ENCODE data around the gene LRRC37A. TPM values are rescaled to one million over a fixed set of nuclear protein-coding genes. Genes with fewer than 3 reads are reported as not detected.
A peak's percentile ranks its signal among the peaks of the same experiment; 100 is the strongest.
"Not testable (repeated sequence)": the region's sequence is repeated elsewhere in the genome, so short reads cannot be mapped to it uniquely, and the experiment has no call there.

The LRRC37A gene
- polyA plus RNA-seq, 1 donor (not counting 4 experiments of a cell fraction or from before 2014, with no cell fraction given): 1.7 TPM

GRCh38 chr17:46361145-46361735 is 66.3 kb downstream of the LRRC37A start:
- H2AFZ ChIP-seq (ENCODE audit: control insufficient read depth, low read length); FAIRE-seq; H4K20me1 ChIP-seq (ENCODE audit: control insufficient read depth, extremely low read depth, insufficient read depth, low read length); H3K79me2 ChIP-seq (ENCODE audit: control insufficient read depth, insufficient read depth, low read length); H3K9me1 ChIP-seq (ENCODE audit: control insufficient read depth, extremely low read depth, insufficient read depth, low read length); H3K9me3 ChIP-seq (ENCODE audit: control insufficient read depth, low read depth, low read length); H3K4me2 ChIP-seq (ENCODE audit: control insufficient read depth, extremely low read depth, insufficient read depth, low read depth, low read length); H3K4me3 ChIP-seq (ENCODE audit: control insufficient read depth in 2 of 3, extremely low read depth in 1 of 3, insufficient read depth in 2 of 3, low read depth in 1 of 3, low read length in 3 of 3); H3K4me1 ChIP-seq (ENCODE audit: control insufficient read depth, extremely low read depth, insufficient read depth, low read length); DNase-seq (ENCODE audit: low read depth, low spot score); H3K9ac ChIP-seq (ENCODE audit: control insufficient read depth, extremely low read depth, insufficient read depth, low read length); H3K27ac ChIP-seq (ENCODE audit: control insufficient read depth, insufficient read depth, low read length); H3K27me3 ChIP-seq (ENCODE audit: control insufficient read depth, extremely low read depth, insufficient read depth, low read length); H3K36me3 ChIP-seq (ENCODE audit: control insufficient read depth in 2 of 2, extremely low read depth in 1 of 2, insufficient read depth in 2 of 2, low read length in 2 of 2); dilution Hi-C loops (cut with MboI; ENCODE audit: extremely low pct_ligation_motif_present, low sequenced_read_pairs): not testable (repeated sequence)

- H3K36me3 ChIP-seq (ENCODE audit: control insufficient read depth in 2 of 2, extremely low read depth in 1 of 2, insufficient read depth in 2 of 2, low read length in 2 of 2); H3K9me3 ChIP-seq (ENCODE audit: control insufficient read depth, low read depth, low read length); H3K79me2 ChIP-seq (ENCODE audit: control insufficient read depth, insufficient read depth, low read length); dilution Hi-C loops (cut with MboI; ENCODE audit: extremely low pct_ligation_motif_present, low sequenced_read_pairs); H3K9ac ChIP-seq (ENCODE audit: control insufficient read depth, extremely low read depth, insufficient read depth, low read length); H4K20me1 ChIP-seq (ENCODE audit: control insufficient read depth, extremely low read depth, insufficient read depth, low read length); H3K27me3 ChIP-seq (ENCODE audit: control insufficient read depth, extremely low read depth, insufficient read depth, low read length); H3K4me2 ChIP-seq (ENCODE audit: control insufficient read depth, extremely low read depth, insufficient read depth, low read depth, low read length); H3K27ac ChIP-seq (ENCODE audit: control insufficient read depth, insufficient read depth, low read length); H3K9me1 ChIP-seq (ENCODE audit: control insufficient read depth, extremely low read depth, insufficient read depth, low read length); H2AFZ ChIP-seq (ENCODE audit: control insufficient read depth, low read length); H3K4me1 ChIP-seq (ENCODE audit: control insufficient read depth, extremely low read depth, insufficient read depth, low read length); DNase-seq (ENCODE audit: low read depth, low spot score); H3K4me3 ChIP-seq (ENCODE audit: control insufficient read depth in 2 of 3, extremely low read depth in 1 of 3, insufficient read depth in 2 of 3, low read depth in 1 of 3, low read length in 3 of 3): not testable (repeated sequence)
- peak; percentile 100 for FAIRE-seq
These were observed 66.8 kb downstream of the LRRC37A start, which contains the start of gene ARL17B for GRCh38 chr17:46361755-46362154. TSS of gene ARL17B (minus strand) at chr17:46361766. CDS start at chr17:46358397, 3,369 bp downstream.

- FAIRE-seq; H2AFZ ChIP-seq (ENCODE audit: control insufficient read depth, low read length); H3K9ac ChIP-seq (ENCODE audit: control insufficient read depth, extremely low read depth, insufficient read depth, low read length); H3K79me2 ChIP-seq (ENCODE audit: control insufficient read depth, insufficient read depth, low read length); H4K20me1 ChIP-seq (ENCODE audit: control insufficient read depth, extremely low read depth, insufficient read depth, low read length); H3K27me3 ChIP-seq (ENCODE audit: control insufficient read depth, extremely low read depth, insufficient read depth, low read length); H3K4me1 ChIP-seq (ENCODE audit: control insufficient read depth, extremely low read depth, insufficient read depth, low read length); dilution Hi-C loops (cut with MboI; ENCODE audit: extremely low pct_ligation_motif_present, low sequenced_read_pairs); H3K4me2 ChIP-seq (ENCODE audit: control insufficient read depth, extremely low read depth, insufficient read depth, low read depth, low read length); H3K27ac ChIP-seq (ENCODE audit: control insufficient read depth, insufficient read depth, low read length); H3K36me3 ChIP-seq (ENCODE audit: control insufficient read depth in 2 of 2, extremely low read depth in 1 of 2, insufficient read depth in 2 of 2, low read length in 2 of 2); H3K9me1 ChIP-seq (ENCODE audit: control insufficient read depth, extremely low read depth, insufficient read depth, low read length); DNase-seq (ENCODE audit: low read depth, low spot score); H3K4me3 ChIP-seq (ENCODE audit: control insufficient read depth in 2 of 3, extremely low read depth in 1 of 3, insufficient read depth in 2 of 3, low read depth in 1 of 3, low read length in 3 of 3); H3K9me3 ChIP-seq (ENCODE audit: control insufficient read depth, low read depth, low read length): not testable (repeated sequence)
These were observed 72.6 kb downstream of the LRRC37A start for GRCh38 chr17:46367520-46367919.

GRCh38 chr17:46372236-46373229 is 77.6 kb downstream of the LRRC37A start:
- H3K9me3 ChIP-seq (ENCODE audit: control insufficient read depth, low read depth, low read length); H3K4me3 ChIP-seq (ENCODE audit: control insufficient read depth in 2 of 3, extremely low read depth in 1 of 3, insufficient read depth in 2 of 3, low read depth in 1 of 3, low read length in 3 of 3); H3K36me3 ChIP-seq (ENCODE audit: control insufficient read depth in 2 of 2, extremely low read depth in 1 of 2, insufficient read depth in 2 of 2, low read length in 2 of 2); H3K9me1 ChIP-seq (ENCODE audit: control insufficient read depth, extremely low read depth, insufficient read depth, low read length); H3K27ac ChIP-seq (ENCODE audit: control insufficient read depth, insufficient read depth, low read length); H3K4me1 ChIP-seq (ENCODE audit: control insufficient read depth, extremely low read depth, insufficient read depth, low read length); H3K79me2 ChIP-seq (ENCODE audit: control insufficient read depth, insufficient read depth, low read length); H3K4me2 ChIP-seq (ENCODE audit: control insufficient read depth, extremely low read depth, insufficient read depth, low read depth, low read length); H4K20me1 ChIP-seq (ENCODE audit: control insufficient read depth, extremely low read depth, insufficient read depth, low read length); H3K27me3 ChIP-seq (ENCODE audit: control insufficient read depth, extremely low read depth, insufficient read depth, low read length); H2AFZ ChIP-seq (ENCODE audit: control insufficient read depth, low read length); H3K9ac ChIP-seq (ENCODE audit: control insufficient read depth, extremely low read depth, insufficient read depth, low read length); DNase-seq (ENCODE audit: low read depth, low spot score); dilution Hi-C loops (cut with MboI; ENCODE audit: extremely low pct_ligation_motif_present, low sequenced_read_pairs): not testable (repeated sequence)
- FAIRE-seq: peak; percentile 13

GRCh38 chr17:46373418-46373817 is 78.5 kb downstream of the LRRC37A start:
- H3K4me3 ChIP-seq (ENCODE audit: control insufficient read depth in 2 of 3, extremely low read depth in 1 of 3, insufficient read depth in 2 of 3, low read depth in 1 of 3, low read length in 3 of 3); DNase-seq (ENCODE audit: low read depth, low spot score); H3K27ac ChIP-seq (ENCODE audit: control insufficient read depth, insufficient read depth, low read length); H3K79me2 ChIP-seq (ENCODE audit: control insufficient read depth, insufficient read depth, low read length); H3K4me1 ChIP-seq (ENCODE audit: control insufficient read depth, extremely low read depth, insufficient read depth, low read length); H3K9ac ChIP-seq (ENCODE audit: control insufficient read depth, extremely low read depth, insufficient read depth, low read length); H3K9me1 ChIP-seq (ENCODE audit: control insufficient read depth, extremely low read depth, insufficient read depth, low read length); H2AFZ ChIP-seq (ENCODE audit: control insufficient read depth, low read length); H3K4me2 ChIP-seq (ENCODE audit: control insufficient read depth, extremely low read depth, insufficient read depth, low read depth, low read length); H4K20me1 ChIP-seq (ENCODE audit: control insufficient read depth, extremely low read depth, insufficient read depth, low read length); H3K27me3 ChIP-seq (ENCODE audit: control insufficient read depth, extremely low read depth, insufficient read depth, low read length); H3K36me3 ChIP-seq (ENCODE audit: control insufficient read depth in 2 of 2, extremely low read depth in 1 of 2, insufficient read depth in 2 of 2, low read length in 2 of 2); H3K9me3 ChIP-seq (ENCODE audit: control insufficient read depth, low read depth, low read length); dilution Hi-C loops (cut with MboI; ENCODE audit: extremely low pct_ligation_motif_present, low sequenced_read_pairs): not testable (repeated sequence)
- FAIRE-seq: peak; percentile 94
